Epidermal melanocyte (primary cell): ENCODE measurements around the gene GPLD1.

Source experiments
- DNase-seq: peaks from one replicate; pipeline ENCODE4 v3.0.0; 2011; ENCODE audit warnings: low spot score; ENCODE audit not compliant: insufficient read length

GPLD1 gene

DNA sequence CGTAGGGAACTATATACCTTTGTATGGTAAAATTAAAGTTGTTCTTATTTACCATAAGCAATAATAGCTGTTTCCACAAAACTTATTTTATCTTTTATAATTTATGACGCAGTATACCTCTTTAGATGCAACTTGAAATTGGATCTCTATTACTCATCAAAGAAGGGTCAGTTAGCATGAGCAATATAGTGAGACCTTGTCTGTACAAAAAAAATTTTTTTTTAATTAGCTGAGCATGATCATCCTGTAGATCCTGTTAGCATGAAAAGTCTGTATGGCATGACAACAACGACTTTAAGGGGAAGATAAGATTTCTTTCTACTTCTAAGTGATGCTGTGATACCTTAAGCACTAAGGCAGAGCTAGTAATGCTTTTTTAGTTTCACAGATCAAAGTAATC is 11.3 kb upstream of the GPLD1 start:
- DNase-seq = no peak

DNA sequence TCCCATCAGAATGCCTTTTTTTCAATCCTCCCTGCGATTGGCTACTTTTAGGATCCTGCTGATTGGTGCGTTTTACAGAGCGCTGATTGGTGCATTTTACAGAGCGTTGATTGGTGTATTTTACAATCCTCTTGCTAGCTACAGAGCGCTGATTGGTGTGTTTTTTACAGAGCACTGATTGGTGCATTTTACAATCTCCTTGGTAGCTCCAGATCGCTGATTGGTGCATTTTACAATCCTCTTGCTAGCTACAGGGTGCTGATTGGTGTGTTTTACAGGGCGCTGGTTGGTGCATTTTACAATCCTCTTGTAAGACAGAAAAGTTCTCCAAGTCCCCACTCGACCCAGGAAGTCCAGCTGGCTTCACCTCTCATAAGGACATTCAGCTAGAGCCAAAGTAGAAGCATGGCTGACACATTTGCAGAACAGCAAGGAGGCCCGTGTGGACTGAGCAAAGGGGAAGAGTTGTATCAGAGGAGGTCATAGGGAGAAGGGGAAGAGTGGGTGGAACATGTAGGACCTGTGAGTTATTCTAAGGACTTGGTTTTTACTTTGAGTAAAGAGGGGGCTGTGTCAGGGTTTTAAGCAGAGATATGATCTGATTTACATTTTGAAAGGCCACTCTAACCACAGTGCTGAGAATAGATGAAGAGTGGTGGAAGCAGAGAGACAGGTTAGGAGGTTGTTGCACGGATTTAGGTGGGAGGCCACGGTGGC is 8.0 kb upstream of the GPLD1 start:
- no peak for DNase-seq

DNA sequence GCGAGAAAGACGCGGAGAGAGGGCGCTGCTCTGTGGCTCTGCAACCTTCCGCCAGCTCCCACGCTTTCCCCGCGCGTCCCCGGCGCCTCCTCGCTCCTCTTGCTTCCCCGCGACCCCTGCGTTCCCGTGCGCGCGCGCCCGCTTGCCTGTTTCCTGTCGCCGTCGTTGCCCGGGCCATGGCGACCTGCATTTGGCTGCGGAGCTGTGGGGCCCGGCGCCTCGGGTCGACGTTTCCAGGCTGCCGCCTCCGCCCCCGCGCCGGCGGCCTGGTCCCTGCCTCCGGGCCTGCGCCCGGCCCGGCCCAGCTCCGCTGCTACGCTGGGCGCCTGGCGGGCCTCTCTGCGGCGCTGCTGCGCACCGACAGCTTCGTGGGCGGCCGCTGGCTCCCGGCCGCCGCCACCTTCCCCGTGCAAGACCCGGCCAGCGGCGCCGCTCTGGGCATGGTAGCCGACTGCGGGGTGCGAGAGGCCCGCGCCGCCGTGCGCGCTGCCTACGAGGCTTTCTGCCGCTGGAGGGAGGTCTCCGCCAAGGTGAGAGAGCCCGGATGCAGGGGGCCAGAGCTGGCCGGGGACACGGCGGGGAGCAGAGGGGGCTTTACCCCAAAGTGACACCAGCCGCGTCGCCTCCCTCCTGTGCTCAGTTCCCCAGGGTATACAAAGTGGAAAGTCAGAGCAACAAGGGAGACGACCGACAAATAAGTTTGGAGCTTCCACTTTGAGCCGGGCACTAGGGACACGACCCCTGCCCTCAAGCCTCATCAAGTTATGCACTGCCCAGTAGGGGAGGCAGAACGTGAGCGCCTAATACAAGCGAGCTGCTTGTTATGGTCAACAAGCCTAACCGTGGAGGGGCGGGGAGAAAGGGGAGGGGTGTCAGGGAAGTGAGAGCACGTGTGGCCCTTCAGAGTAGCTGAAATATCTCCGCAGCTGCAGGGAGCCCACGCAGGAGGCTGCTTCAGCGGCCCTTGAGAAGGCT is 5.7 kb upstream of the GPLD1 start, which contains the start of gene ALDH5A1:
ALDH5A1 (plus strand) TSS at position 149 of the 975 bp plus-strand sequence; CDS start at position 177, 28 bp downstream.
- DNase-seq = no peak

DNA sequence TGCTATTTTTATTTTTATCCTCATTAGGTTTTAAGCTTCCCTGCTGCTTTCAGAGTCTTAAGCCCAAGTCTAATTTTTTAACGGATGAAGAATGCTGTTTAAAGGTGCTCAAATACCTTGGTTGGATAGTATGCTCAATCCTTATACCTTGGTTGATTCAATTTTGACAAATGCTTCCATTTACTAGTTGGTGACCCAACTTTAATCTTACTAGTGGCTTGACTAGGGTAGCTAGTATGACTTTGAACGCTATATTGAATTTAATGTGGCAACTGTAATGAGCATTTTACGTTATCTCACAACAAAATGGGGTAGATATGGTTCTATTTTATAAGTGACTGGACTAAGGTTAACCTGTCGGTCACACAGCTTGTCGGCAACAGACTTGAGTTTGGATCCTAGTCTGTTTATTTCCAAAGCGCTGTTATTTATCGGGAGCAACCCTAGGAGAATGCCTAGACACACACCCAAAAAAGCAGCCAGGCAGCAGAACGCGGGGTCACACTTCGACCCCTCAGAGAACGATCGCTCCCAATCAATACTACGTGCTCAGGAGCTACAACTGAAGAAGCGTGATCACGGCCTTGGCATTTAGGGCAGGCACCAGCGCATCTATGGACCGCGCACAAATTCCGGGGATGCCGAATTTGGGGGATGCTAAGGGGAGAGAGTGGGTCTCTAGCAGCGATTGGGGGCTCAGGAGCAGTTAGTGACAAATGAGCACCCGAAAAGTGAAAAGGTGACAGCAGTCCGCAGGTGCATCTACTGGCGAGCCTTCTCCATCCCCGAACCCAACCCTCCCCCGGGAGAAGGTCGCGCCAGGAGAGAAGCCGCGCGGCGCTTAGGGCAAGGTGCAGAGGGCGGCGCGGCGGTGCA is 4.8 kb upstream of the GPLD1 start:
- no peak for DNase-seq

- no peak for DNase-seq
These were observed 3.1 kb upstream of the GPLD1 start for GRCh38 chr6:24492475-24492874.

- DNase-seq = no peak
These were observed 1.6 kb upstream of the GPLD1 start for GRCh38 chr6:24490948-24491347.

DNA sequence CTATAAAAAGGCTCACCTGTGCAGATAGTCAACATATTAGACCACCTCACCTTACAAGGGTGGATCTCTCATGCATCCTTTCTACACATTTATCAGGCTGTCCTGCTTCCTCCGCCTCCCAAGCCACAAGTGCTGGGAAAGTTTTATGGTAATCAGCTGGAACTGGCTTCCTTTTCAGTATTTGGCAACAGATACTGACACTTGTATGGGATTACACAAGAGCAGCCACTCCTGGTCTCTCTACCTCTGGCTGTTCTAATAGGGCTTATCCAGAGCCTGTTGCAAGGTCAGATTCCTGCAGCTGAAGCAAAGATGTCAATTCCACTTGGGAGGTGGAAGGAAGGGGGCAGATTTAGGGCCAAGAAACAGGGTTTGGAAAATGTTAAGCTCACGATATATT is 503 bp upstream of the GPLD1 start:
- no peak for DNase-seq

GRCh38 chr6:24486065-24486464 is 3.3 kb downstream of the GPLD1 start:
- DNase-seq = no peak

DNA sequence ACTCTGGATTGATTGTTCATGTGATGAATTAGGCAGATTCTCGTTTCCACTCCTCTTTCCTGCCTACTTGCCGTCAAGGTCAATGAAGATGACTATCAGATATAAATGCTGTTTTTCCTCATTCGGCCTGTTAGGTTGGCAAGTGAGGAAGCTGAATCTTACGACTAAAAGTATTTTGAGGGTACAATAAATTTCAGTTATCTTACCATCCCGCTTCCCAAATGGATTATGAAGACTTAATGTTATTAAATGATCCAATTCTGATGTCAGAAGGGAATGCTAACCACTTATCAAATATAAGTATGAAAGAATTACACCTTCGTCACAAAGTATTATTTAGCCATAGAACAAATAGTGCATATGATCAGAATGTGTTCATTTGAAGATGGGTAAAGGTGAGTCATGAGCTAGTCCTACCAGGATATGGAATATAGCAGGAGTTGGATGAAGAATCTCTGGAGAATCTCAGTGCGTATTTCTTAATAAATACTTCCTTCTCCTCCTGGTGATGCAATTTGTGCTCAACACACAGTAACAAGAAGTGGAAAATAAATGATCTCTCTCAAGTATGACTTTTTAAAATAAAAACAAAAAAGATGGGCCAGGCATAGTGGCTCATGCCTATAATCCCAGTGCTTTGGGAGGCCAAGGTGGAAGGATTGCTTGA is 4.6 kb downstream of the GPLD1 start:
- DNase-seq = no peak

GRCh38 chr6:24481449-24481848 is 7.9 kb downstream of the GPLD1 start:
- DNase-seq = no peak

GRCh38 chr6:24480705-24481104 is 8.7 kb downstream of the GPLD1 start:
- no peak for DNase-seq

- no peak for DNase-seq
These were observed 10.5 kb downstream of the GPLD1 start for GRCh38 chr6:24478903-24479302.

- no peak for DNase-seq
These were observed 12.3 kb downstream of the GPLD1 start for GRCh38 chr6:24477070-24477469.

GRCh38 chr6:24476631-24477030 is 12.7 kb downstream of the GPLD1 start:
- no peak for DNase-seq

GRCh38 chr6:24472181-24472580 is 17.2 kb downstream of the GPLD1 start:
- DNase-seq = no peak

- no peak for DNase-seq
These were observed 19.6 kb downstream of the GPLD1 start for GRCh38 chr6:24469811-24470210.

- DNase-seq = no peak
These were observed 24.9 kb downstream of the GPLD1 start for GRCh38 chr6:24464253-24465038.

- no peak for DNase-seq
These were observed 28.4 kb downstream of the GPLD1 start for GRCh38 chr6:24460966-24461365.

DNA sequence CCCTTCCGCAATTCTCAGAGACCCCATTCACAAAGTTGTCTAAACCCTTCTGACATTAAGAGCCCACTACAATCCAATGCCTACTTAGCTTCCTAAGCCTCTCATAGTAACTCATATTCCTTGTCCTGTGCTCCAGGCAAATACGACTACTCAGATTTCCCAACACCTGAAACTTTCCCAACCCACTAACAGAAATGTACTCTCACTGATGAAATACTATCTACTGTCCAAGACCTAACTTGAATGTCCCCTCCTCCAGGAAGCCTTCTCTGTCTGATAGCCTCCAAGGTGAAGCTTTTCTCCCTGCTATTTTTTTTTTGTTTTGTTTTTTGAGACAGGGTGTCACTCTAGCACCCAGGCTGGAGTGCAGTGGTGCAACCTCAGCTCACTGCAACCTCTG is 30.4 kb downstream of the GPLD1 start:
- no peak for DNase-seq

- no peak for DNase-seq
These were observed 31.2 kb downstream of the GPLD1 start for GRCh38 chr6:24458134-24458533.
